ENCODE results near the gene ZNF688.

DNA sequence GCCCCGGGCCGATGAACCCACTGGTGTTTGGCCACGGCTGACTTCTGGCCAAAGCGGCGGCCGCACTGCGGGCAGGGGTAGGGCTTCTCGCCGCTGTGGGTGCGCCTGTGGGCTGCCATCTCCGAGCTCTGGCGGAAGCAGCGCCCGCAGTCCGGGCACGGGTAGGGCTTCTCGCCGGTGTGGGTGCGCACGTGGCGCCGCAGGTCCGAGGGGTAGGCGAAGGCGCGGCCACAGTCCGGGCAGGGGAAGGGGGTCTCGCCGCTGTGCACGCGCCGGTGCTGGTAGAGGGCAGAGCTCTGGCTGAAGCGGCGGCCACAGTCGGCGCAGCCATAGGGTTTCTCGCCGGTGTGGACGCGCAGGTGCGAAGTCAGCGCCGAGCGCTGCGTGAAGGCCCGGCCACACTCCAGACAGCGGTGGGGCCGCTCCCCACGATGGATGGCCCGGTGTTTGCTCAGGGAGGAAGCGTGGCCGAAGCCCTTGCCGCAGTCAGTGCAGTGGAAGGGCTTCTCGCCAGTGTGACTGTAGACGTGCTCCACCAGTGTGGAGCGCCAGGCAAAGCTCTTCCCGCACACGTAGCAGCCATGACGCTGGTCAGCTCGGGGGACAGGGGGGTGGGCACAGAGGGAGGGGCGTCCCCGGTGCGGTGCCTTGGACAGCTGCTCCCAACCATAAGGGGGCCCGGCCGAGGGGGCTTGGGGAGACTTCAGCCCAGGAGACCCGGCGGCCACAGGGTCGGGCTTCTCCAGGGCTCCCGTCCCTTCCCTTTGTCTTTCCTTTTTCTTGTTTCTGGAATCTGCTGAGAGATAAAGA is 16.0 kb downstream of the ZNF688 start:
- TF ChIP-seq, protein P1, sequence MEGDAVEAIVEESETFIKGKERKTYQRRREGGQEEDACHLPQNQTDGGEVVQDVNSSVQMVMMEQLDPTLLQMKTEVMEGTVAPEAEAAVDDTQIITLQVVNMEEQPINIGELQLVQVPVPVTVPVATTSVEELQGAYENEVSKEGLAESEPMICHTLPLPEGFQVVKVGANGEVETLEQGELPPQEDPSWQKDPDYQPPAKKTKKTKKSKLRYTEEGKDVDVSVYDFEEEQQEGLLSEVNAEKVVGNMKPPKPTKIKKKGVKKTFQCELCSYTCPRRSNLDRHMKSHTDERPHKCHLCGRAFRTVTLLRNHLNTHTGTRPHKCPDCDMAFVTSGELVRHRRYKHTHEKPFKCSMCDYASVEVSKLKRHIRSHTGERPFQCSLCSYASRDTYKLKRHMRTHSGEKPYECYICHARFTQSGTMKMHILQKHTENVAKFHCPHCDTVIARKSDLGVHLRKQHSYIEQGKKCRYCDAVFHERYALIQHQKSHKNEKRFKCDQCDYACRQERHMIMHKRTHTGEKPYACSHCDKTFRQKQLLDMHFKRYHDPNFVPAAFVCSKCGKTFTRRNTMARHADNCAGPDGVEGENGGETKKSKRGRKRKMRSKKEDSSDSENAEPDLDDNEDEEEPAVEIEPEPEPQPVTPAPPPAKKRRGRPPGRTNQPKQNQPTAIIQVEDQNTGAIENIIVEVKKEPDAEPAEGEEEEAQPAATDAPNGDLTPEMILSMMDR (IDR thresholded peaks at IDR 0.05) = no peak
- TF ChIP-seq POLR2A (IDR thresholded peaks at IDR 0.05) (no peak), EP300 (IDR thresholded peaks at IDR 0.05) (no peak)
